Caco-2 (cell line): ENCODE results near the gene KLF9. TPM values are rescaled to one million over a fixed set of nuclear protein-coding genes. Genes with fewer than 3 reads are reported as not detected.

ENCODE experiments used
- Bru-seq: library from RNA; stranded (reverse); fragments of 400-500 nt; gene quantifications from one replicate; lab custom pipeline; 2021; lab: Mats Ljungman, UMichigan
- BruChase-seq, 2 experiments: library from RNA; stranded (reverse); fragments of 400-500 nt; gene quantifications; one replicate each; lab custom pipeline; 2021; lab: Mats Ljungman, UMichigan
- BruUV-seq: library from RNA; stranded (reverse); fragments of 400-500 nt; replicated peaks from 2 replicates; lab custom pipeline; 2021; lab: Mats Ljungman, UMichigan
- CTCF ChIA-PET: fragments of 300-600 bp; sonication (Branson Sonifier 250); formaldehyde crosslinking; loops from one replicate; lab custom pipeline; 2022; ENCODE audit warnings: antibody characterized with exemption; lab: Charles Lee
- POLR2A ChIA-PET: fragments of 300-600 bp; sonication (Branson Sonifier 250); formaldehyde crosslinking; loops from one replicate; lab custom pipeline; 2022; ENCODE audit warnings: antibody characterized with exemption; lab: Charles Lee
- DNase-seq, 2 experiments: peaks; one replicate each; pipeline versions ENCODE4 v3.0.0 to v3.0.0-alpha.2; 2020 to 2022
- H3K27me3 ChIP-seq: replicated peaks from 2 replicates; pipeline ENCODE4 v1.6.0; 2011; ENCODE audit warnings: low read length; ENCODE audit not compliant: control insufficient read depth, insufficient read depth
- H3K36me3 ChIP-seq: 2 replicates; pipeline ENCODE4 v1.5.1; 2011; ENCODE audit warnings: low read length; ENCODE audit not compliant: control insufficient read depth, insufficient read depth
- H3K4me1 ChIP-seq: fragments of 250-450 bp; sonication (Bioruptor Pico); 2 replicates; pipeline ENCODE4 v1.5.1; 2020; ENCODE audit warnings: mild to moderate bottlenecking
- H3K4me3 ChIP-seq: 2 replicates; pipeline ENCODE4 v1.5.1; 2011; ENCODE audit warnings: low read depth, mild to moderate bottlenecking, control low read depth, low read length
- H3K9me3 ChIP-seq: fragments of 250-450 bp; sonication (Bioruptor Pico); 2 replicates; pipeline ENCODE4 v1.5.1; 2020; ENCODE audit warnings: mild to moderate bottlenecking, moderate library complexity
- H3K27ac Mint-ChIP-seq: one replicate; pipeline ENCODE4 v1.8.0; 2022; ENCODE audit warnings: mixed read lengths; ENCODE audit not compliant: unreplicated experiment
- H3K27me3 Mint-ChIP-seq: one replicate; pipeline ENCODE4 v1.8.0; 2022; ENCODE audit warnings: mixed read lengths; ENCODE audit not compliant: insufficient read depth, unreplicated experiment
- H3K36me3 Mint-ChIP-seq: one replicate; pipeline ENCODE4 v1.8.0; 2022; ENCODE audit warnings: mild to moderate bottlenecking, mixed read lengths; ENCODE audit not compliant: insufficient read depth, unreplicated experiment
- H3K4me1 Mint-ChIP-seq: one replicate; pipeline ENCODE4 v1.8.0; 2022; ENCODE audit warnings: low read depth, mixed read lengths; ENCODE audit not compliant: unreplicated experiment
- H3K4me3 Mint-ChIP-seq: one replicate; pipeline ENCODE4 v1.8.0; 2022; ENCODE audit warnings: mild to moderate bottlenecking, moderate library complexity, mixed read lengths; ENCODE audit not compliant: unreplicated experiment
- H3K9me3 Mint-ChIP-seq: one replicate; pipeline ENCODE4 v1.8.0; 2022; ENCODE audit warnings: mixed read lengths; ENCODE audit not compliant: unreplicated experiment
- CTCF ChIP-seq, 2 experiments: fragments of 200-600 bp in 1 of 2; IDR thresholded peaks; 1 replicate in 1 of 2; 2 replicates in 1 of 2; pipeline versions ENCODE4 v1.5.1 to v1.8.0; 2011 to 2022; ENCODE audit warnings: antibody characterized with exemption in 1 of 2, control low read depth in 1 of 2, inconsistent platforms in 1 of 2, low read depth in 1 of 2, low read length in 1 of 2, mild to moderate bottlenecking in 1 of 2, moderate library complexity in 1 of 2; ENCODE audit not compliant: insufficient read depth in 1 of 2, severe bottlenecking in 1 of 2, unreplicated experiment in 1 of 2
- intact Hi-C: fragments of 100-400 bp; cut with micrococcal nuclease; formaldehyde crosslinking; loops from one replicate; pipeline ENCODE4 v1.10.0; 2022; ENCODE audit not compliant: unreplicated experiment
- long read RNA-seq: library from polyadenylated mRNA; stranded (forward); transcript quantifications from one replicate; pipeline ENCODE4 v2.0.0, GENCODE V29; 2022
- total RNA-seq: library from RNA; stranded (reverse); gene quantifications from 2 replicates; pipeline ENCODE4 v1.2.3, GENCODE V29; 2022

The KLF9 gene
- total RNA-seq (0.77 and 0.98 TPM in 2 replicates), Bru-seq, nascent RNA (percentile 40 among the genes with signal in this experiment), BruChase-seq, experiment 1, labeled RNA remaining after a 2-hour chase (percentile 43 among the genes with signal in this experiment), BruChase-seq, experiment 2, labeled RNA remaining after a 6-hour chase (percentile 30 among the genes with signal in this experiment)
- long read RNA-seq, full-length matches to known transcripts, result 1 of 1 reads
- long read RNA-seq, partial matches to known transcripts, result 0 of 1 reads
- long read RNA-seq, other reads (novel, unspliced or antisense), result 0 of 1 reads

- Mint-ChIP-seq H3K27me3 (no peaks in the 10 kb centered on the region), H3K9me3 (no peaks in the 10 kb centered on the region), H3K36me3 (peaks cover 6% of the 10 kb centered on the region), H3K4me3 (peak within 1 kb of the TSS; percentile 76), H3K4me1 (no peaks in the 10 kb centered on the region), H3K27ac (peak within 1 kb of the TSS; percentile 79)
- no peak for TF ChIP-seq CTCF (IDR thresholded peaks at IDR 0.05; ENCODE audit: insufficient read depth in 1 of 2, low read depth in 1 of 2, low read length in 1 of 2, severe bottlenecking in 1 of 2, unreplicated experiment in 1 of 2)
- ChIA-PET CTCF (no interaction called here), POLR2A (no interaction called here)
- DNase-seq, result peak; percentile 57 to 64
- H3K4me3 ChIP-seq, result peak within 1 kb of the TSS; percentile 47
- intact Hi-C loops, result no loop called here
- no peaks in the 10 kb centered on the region for H3K9me3 ChIP-seq
- H3K4me1 ChIP-seq, result no peaks in the 10 kb centered on the region
- no peaks in the 10 kb centered on the region for H3K27me3 ChIP-seq
- no peaks in the 10 kb centered on the region for H3K36me3 ChIP-seq
- TSS peak; percentile 66 for BruUV-seq
These were observed at the start of gene KLF9 for GRCh38 chr9:70413799-70414775. KLF9 (minus strand) TSS chr9:70414657; CDS start chr9:70413363, 1,294 bp downstream.

- Mint-ChIP-seq H3K27ac (no peak overlapping the region), H3K27me3 (no peaks in the 10 kb centered on the region), H3K4me1 (no peaks in the 10 kb centered on the region), H3K36me3 (no peaks in the 10 kb centered on the region), H3K9me3 (no peaks in the 10 kb centered on the region), H3K4me3 (no peak overlapping the region)
- Histone ChIP-seq H3K9me3 (no peaks in the 10 kb centered on the region), H3K4me1 (no peaks in the 10 kb centered on the region), H3K27me3 (no peaks in the 10 kb centered on the region), H3K4me3 (no peak overlapping the region), H3K36me3 (no peaks in the 10 kb centered on the region)
- CTCF ChIA-PET, result no interaction called here
- TF ChIP-seq CTCF (IDR thresholded peaks at IDR 0.05; ENCODE audit: insufficient read depth in 1 of 2, low read depth in 1 of 2, low read length in 1 of 2, severe bottlenecking in 1 of 2, unreplicated experiment in 1 of 2), result no peak
- BruUV-seq, result no TSS peak
- POLR2A ChIA-PET, result no interaction called here
- no peak for DNase-seq
- intact Hi-C loops, result no loop called here
These were observed 49.4 kb upstream of the KLF9 start for GRCh38 chr9:70463877-70464276.

- no peak for DNase-seq
- no peaks in the 10 kb centered on the region for H3K36me3 Mint-ChIP-seq
- no peaks in the 10 kb centered on the region for H3K9me3 Mint-ChIP-seq
- no peak for TF ChIP-seq CTCF (IDR thresholded peaks at IDR 0.05; ENCODE audit: insufficient read depth in 1 of 2, low read depth in 1 of 2, low read length in 1 of 2, severe bottlenecking in 1 of 2, unreplicated experiment in 1 of 2)
- H3K27me3 Mint-ChIP-seq, result no peaks in the 10 kb centered on the region
- H3K27ac Mint-ChIP-seq, result no peak overlapping the region
- Histone ChIP-seq H3K27me3 (no peaks in the 10 kb centered on the region), H3K36me3 (no peaks in the 10 kb centered on the region), H3K4me3 (no peak overlapping the region), H3K9me3 (no peaks in the 10 kb centered on the region), H3K4me1 (no peaks in the 10 kb centered on the region)
- H3K4me3 Mint-ChIP-seq, result no peak overlapping the region
- ChIA-PET POLR2A (no interaction called here), CTCF (no interaction called here)
- BruUV-seq, result no TSS peak
- H3K4me1 Mint-ChIP-seq, result no peaks in the 10 kb centered on the region
- intact Hi-C loops, result no loop called here
These were observed 47.8 kb upstream of the KLF9 start for GRCh38 chr9:70462300-70462699.
